HG02610 (cell line): ENCODE measurements around the gene NUP133.
"Not testable (repeated sequence)": the region's sequence is repeated elsewhere in the genome, so short reads cannot be mapped to it uniquely, and the experiment has no call there.

Experiments used
- ATAC-seq: cut with Tn5 transposase; IDR thresholded peaks from one replicate; pipeline ENCODE4 v1.9.1; 2021; ENCODE audit warnings: mild to moderate bottlenecking, moderate library complexity; ENCODE audit not compliant: unreplicated experiment

The NUP133 gene

DNA sequence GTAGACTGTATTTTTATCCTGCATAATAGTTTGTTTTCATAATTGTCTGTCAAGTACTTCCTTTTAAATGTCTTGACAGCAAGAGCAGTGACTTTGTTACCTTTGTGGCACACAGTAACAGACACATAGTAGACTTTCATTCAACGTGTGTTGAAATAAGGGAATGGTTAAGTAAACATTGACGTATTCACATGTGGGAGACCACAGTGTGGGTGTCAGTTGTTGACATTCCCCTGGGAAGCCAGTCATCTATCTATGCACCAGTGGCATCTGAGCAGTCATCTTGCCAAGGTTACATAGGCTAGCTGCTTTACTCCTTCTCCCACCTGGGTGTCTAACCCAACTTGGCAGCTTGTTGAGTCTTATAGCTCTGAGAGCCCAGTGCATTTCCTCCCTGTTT, 1.4 kb upstream of the NUP133 start:
- no peak for ATAC-seq

DNA sequence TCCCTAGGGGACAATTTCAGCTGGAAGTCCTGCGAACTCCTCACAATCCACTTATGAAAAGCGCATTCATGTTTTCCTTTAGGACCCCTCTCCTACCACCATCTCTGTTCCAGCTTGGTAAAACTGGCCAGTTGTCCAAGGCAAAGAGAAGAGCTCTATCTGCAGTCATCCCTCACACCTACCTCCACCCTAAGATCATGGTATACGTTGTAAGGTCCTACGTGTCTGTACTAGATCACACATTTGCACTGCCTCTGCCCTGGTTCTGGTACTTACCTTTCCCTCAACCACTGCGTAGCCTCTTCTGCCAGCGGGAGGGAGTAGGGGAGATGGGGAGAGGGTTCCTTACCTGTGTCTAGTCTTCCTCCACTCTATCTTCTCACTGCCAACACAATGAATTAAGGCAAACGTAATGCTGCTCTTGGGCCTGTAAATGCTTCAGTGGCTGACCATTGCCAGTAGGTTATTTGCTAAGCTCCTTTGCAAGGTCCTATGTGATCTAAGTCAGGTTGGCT, 739 bp upstream of the NUP133 start:
- ATAC-seq = no peak

GRCh38 chr1:229507502-229507901, 639 bp downstream of the NUP133 start:
- peak; percentile 1 for ATAC-seq

- no peak for ATAC-seq
Observed at GRCh38 chr1:229506633-229507032, 1.5 kb downstream of the NUP133 start.

DNA sequence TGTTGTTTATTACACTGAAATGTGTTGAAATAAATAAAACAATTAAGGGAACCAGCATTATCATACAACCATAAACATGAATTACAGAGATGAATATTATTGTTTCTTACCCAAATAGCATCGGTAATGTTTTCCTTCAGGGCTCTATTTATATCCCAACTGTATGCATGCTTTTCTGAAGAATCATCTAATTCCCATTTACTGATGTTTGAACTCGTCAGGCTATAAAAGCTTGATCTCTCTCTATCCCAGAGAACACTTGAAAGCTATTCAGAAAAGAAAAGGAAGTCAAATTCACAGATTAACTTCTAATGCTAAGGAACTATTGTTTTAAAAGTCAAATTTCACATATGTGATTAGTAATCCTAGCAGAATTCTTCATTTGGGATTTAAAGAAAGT, 12.4 kb downstream of the NUP133 start:
- no peak for ATAC-seq

DNA sequence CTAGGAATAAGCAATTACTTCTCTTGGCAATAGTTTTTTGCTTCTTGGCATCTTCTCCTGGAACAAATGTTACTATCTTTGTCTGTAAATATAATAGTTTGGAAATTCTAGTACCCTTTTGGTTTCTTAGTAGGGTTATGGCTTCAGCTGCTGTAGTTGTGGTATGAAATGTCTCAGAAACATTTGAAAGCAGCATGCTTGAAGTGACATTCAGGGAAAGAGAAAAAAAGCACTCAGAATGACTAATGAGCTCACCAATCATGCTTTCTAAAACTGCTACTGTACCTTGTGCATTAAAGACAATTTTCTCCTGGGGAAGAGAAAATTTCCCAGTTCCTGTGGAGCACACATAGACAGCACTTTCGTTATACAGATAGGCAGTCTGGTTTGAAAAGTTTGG, 21.0 kb downstream of the NUP133 start:
- ATAC-seq = no peak

DNA sequence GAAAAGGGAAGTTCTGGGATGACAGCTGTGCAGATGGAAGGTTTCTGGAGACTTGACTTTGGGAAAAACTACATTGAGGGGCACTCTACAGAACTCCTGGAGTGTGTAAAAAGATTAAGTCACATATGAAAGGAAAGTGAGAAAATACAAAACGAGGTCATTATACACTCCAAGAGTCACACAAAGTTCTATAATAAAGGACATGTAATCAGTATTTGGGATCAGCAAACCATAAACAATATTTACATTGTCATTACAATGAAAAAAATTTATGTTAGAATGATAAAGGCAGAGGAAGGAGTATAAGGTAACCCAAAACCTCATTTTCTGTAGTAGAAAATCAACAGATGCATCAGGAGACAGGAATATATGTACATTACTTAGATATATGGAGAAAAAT, 22.8 kb downstream of the NUP133 start:
- no peak for ATAC-seq

GRCh38 chr1:229482511-229482910, 25.6 kb downstream of the NUP133 start:
- ATAC-seq = no peak

DNA sequence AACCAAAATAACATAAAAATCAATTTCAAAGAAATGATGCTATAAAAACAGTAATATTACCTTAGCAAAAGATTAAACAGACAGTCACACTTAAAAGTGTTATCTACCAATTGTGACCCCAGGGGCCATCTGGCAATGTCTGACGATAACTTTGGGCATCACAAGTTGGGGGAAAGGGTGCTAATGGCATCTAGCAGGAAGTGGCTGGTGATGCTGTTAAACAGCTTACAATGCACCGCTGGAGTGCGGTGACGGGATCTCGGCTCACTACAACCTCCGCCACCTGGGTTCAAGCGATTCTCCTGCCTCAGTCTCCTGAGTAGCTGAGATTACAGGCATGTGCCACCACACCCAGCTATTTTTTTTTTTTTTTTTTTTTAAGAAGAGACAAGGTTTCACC, 27.6 kb downstream of the NUP133 start:
- no peak for ATAC-seq

GRCh38 chr1:229479660-229480399, 28.3 kb downstream of the NUP133 start:
- ATAC-seq = peak; percentile 81

- ATAC-seq = peak; percentile 79
Observed at GRCh38 chr1:229478852-229479251, 29.3 kb downstream of the NUP133 start.

GRCh38 chr1:229475859-229476258, 32.3 kb downstream of the NUP133 start:
- ATAC-seq = not testable (repeated sequence)

- ATAC-seq = no peak
Observed at GRCh38 chr1:229474509-229474908, 33.6 kb downstream of the NUP133 start.

- no peak for ATAC-seq
Observed at GRCh38 chr1:229471175-229471574, 37.0 kb downstream of the NUP133 start.

- ATAC-seq = no peak
Observed at GRCh38 chr1:229470406-229471043, 37.6 kb downstream of the NUP133 start.

DNA sequence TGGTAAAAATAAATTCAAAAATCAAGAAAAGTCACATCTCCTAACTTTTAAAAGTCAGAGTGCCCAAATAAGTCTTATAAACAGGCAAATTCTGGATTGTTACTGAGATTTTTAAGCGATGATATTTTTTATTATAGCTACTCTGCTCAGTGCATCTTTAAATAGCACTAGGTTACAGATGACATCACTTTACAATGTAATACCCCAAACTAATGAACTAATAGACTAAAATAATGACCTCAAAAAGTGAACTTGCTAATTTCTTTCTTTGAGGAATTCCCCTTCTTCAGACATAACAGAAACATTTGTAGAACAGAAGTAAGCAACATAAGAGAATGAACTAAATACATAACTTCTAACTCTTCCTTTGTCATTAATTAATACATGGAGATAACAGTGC, 41.3 kb downstream of the NUP133 start:
- no peak for ATAC-seq

DNA sequence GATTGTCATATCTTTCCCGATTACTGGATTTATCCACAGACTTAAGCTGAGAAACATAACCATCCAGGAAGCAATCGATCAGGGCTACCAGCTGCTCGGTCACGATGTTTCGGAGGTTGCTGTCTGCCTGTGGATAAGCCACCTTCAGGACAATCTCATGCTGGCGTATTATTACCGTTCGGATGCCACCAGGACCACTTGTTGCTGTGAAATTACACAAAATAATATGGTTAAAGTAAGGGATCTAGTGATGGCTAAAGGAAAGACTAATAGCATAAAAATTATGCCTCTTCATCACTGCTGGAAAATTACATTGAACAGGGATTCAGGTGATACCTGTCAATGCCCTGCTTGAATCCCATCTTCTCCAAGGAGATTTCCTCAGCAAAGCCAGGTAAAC, 43.5 kb downstream of the NUP133 start:
- no peak for ATAC-seq

DNA sequence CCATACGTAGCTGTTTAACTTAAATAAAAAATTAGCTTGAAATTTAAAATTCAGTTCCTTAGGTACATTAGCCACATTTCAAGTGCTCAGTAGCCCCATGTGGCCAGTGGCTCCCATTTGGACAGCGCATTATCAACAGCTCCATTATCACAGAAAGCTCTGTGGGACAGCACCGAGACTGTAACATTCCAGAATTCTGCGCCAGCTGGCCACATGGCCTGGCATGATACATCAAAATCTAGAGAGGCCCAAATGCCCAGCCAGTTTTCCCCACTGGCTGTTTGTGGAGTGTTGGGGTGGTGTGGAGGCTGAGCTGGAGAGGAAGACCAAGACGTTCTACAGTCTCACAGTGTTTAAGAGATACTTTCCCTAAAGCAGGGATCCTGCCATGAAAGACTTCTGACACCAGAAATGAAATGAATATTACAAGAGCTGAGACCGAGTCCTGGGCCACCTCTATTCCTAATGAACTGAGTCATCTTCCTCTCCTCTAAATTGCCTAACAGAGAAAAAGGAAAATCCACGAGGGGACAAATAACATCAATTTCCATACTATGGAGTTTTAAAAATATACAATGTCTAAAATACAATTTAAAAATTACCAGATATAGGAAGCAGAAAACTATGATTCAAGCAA, 47.0 kb downstream of the NUP133 start:
- ATAC-seq = no peak

GRCh38 chr1:229459815-229460214, 48.3 kb downstream of the NUP133 start:
- no peak for ATAC-seq

GRCh38 chr1:229457436-229457835, 50.7 kb downstream of the NUP133 start:
- ATAC-seq = no peak

DNA sequence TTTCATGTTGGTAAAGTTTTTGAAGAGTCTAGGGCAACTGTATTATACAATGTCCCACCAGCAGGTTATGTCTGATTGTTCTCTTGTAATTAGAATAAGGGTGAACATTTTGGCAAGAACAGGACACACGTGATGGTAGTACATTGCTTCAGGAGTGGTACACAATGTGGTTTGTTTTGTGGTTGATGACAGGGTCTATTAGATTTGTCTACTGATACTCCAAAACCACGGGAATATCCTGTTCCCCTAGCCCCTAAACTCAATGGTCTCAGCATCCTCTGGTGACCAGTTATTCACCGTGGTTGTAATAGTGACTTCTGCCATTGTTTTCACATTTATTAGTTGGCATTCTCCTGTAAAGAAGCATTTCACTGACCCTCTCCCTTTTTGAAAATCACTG, 52.1 kb downstream of the NUP133 start:
- no peak for ATAC-seq

GRCh38 chr1:229454056-229454455, 54.1 kb downstream of the NUP133 start:
- ATAC-seq = no peak
